HG02870 (cell line): ENCODE results near the gene HMG20B.
"Not testable (repeated sequence)": the region's sequence is repeated elsewhere in the genome, so short reads cannot be mapped to it uniquely, and the experiment has no call there.

Source experiments
- ATAC-seq: cut with Tn5 transposase; IDR thresholded peaks from one replicate; pipeline ENCODE4 v1.9.1; 2021; ENCODE audit warnings: mild to moderate bottlenecking, moderate library complexity; ENCODE audit not compliant: unreplicated experiment

HMG20B gene

GRCh38 chr19:3554254-3555083, 18.3 kb upstream of the HMG20B start:
- ATAC-seq, result no peak

- no peak for ATAC-seq
Observed at GRCh38 chr19:3555653-3556422, 16.9 kb upstream of the HMG20B start.

GRCh38 chr19:3556423-3556977, 16.2 kb upstream of the HMG20B start:
- no peak for ATAC-seq

DNA sequence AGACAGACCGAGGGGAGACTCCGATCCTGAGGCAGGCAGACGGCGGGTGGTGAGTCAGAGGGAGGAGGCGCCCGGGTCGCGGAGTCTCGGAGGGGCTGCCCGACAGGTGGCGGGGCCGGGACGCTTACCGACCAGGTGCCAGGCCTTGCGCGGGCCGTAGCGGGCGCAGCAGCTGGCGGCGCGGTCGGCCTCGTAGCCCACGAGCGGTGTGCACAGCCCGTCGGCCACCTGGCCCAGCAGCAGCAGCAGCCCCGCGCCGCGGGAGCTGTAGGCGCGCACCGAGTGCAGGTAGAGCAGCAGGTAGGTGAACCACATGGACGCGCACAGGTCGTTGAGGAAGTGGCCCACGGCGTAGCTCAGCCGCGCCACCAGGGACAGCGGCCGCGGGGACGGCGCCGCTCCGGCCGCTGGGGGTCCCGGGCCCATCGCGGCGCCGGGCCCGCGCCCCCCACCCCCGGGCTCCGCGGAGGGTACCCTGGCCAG, 15.7 kb upstream of the HMG20B start:
- peak; percentile 17 for ATAC-seq

DNA sequence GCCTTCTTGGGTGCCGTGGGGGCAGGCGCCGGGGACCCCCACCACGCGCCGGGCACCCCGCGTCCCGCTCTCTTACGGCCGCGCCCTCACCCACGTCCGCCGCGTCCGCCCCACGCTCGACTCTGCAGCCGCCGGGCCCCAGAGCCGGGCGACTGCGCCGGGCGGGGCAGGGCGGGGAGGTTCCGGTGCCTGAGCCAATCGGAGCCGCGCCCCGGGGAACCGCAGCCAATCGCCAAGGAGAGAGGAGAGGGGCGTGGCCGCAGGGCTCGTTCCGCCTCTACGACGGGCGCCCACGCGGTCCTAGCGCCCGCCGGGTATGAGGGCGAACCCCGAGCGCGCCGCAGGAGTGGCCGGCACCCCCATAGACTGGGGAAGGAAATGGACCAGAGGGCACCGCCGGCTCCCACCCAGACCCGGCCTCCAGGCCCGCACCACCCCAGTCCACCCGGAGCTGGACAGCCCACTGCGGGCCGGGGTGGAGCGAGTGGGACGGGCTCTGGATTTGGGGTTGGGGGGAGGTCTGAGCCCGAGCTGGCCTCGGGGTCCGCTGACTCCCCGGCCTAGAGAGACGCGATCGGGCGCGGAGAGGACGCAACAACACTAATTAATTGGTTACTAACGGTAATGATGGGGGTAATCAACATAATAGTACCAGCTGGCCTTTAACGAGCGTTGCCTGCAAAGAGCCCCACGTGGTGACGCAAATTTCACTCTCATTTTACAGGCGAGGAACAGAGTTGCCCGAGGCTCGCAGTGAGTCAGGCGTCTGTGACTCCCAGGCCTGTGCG, 15.1 kb upstream of the HMG20B start, which contains the start of gene MFSD12:
MFSD12 (minus strand) TSS at position 126 of the 788 bp plus-strand sequence. CDS start 183 bp downstream, outside the sequence.
- ATAC-seq, result peak; percentile 69

- no peak for ATAC-seq
Observed at GRCh38 chr19:3563709-3564524, 8.8 kb upstream of the HMG20B start.

- no peak for ATAC-seq
Observed at GRCh38 chr19:3565139-3565538, 7.6 kb upstream of the HMG20B start.

- ATAC-seq, result not testable (repeated sequence)
Observed at GRCh38 chr19:3570042-3570441, 2.7 kb upstream of the HMG20B start.

DNA sequence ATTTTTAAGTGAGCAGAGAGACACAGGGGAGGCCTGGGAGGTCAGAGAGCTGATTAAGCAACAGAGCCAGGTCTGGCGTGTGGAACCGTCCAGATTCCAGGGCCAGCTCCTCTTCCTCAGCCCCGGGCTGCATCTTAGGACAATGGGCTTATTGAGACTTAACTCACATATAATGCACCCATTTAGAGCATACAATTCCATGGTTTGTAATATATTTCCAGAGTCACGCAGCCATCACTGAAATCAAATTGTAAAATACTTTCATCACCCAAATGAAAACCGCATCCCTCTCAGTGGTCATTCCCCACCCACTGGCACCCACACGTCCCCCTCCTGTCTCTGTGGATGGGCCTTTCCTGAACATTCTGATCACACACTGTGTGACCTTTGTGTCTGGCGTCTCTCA, 2.1 kb upstream of the HMG20B start:
- ATAC-seq, result no peak

- ATAC-seq, result peak; percentile 91
Observed at GRCh38 chr19:3572132-3572854, 451 bp upstream of the HMG20B start.

DNA sequence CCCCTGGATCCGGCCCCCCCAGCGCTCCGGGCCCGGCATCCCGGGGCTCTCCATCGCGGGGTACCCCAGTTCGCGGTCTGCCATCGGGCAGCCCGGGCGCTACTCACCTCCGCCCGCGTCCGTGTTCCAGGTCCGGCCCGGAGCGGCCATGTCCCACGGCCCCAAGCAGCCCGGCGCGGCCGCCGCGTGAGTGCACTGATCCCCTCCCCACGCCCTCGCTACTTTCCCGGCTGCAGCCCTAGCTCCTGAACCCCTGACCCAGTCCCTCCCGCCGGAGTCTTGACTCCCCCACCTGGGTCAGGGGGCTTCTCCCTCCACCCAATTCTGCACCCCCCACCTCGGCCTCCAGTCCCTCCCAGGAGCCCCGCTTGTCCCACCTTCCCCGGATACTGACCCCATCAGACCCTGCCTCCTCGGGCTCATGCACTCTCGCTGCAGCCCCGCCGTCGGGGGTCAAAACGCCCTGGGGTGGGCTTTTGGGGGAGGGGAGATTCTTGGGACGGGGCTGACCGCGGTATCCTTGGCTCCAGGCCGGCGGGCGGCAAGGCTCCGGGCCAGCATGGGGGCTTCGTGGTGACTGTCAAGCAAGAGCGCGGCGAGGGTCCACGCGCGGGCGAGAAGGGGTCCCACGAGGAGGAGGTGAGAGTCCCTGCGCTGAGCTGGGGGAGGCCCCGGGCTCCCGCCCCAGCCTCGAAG, 566 bp downstream of the HMG20B start:
- no peak for ATAC-seq

GRCh38 chr19:3573858-3574637, 1.3 kb downstream of the HMG20B start:
- ATAC-seq, result no peak

DNA sequence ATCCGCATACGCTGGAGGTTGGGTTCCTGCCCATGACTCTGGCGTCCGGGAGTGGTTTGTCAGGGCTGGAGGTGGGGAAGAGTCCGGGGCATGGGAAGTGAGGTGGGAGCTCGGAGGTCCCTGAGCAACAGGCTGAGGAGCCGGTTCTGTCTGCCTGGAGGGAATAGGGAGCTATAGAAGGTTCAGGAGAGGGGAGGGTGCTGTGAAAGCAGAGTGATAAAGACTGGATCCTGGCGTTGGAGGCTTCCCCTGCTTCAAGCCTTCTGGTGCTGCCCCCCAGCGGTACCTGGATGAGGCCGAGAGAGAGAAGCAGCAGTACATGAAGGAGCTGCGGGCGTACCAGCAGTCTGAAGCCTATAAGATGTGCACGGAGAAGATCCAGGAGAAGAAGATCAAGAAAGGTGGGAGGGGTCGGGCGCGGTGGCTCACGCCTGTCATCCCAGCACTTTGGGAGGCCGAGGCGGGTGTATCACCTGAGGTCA, 2.6 kb downstream of the HMG20B start:
- no peak for ATAC-seq

GRCh38 chr19:3575949-3576673, 3.4 kb downstream of the HMG20B start:
- ATAC-seq, result no peak

GRCh38 chr19:3576696-3577443, 4.1 kb downstream of the HMG20B start:
- no peak for ATAC-seq

DNA sequence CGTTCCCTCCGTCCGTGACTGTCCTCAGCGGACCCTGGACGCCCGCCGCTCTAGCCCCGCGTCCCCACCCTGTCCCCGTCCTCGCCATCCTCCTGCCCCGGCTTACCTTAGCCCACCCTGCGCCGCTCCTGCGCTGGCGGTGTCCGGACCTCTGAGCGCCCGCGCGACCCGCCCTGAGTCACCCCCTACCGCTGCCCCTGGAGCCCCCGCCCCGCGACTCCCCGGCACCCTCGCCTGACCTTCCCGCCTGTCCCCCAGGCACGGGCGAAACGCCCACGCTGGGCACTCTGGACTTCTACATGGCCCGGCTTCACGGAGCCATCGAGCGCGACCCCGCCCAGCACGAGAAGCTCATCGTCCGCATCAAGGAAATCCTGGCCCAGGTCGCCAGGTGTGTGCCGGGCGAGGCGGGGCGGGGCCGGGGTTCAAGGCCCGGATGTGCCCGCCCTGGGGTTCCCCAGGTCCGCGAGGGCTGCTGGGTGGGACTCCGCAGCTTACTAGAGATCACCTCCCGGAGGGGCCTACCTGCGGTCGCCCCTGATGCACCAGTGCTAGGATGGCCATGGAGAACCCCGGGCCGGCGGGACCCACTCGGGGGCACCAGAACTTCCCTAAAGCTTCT, 5.1 kb downstream of the HMG20B start:
- ATAC-seq, result no peak
